ENCODE results near the gene GSE1.

The GSE1 gene

DNA sequence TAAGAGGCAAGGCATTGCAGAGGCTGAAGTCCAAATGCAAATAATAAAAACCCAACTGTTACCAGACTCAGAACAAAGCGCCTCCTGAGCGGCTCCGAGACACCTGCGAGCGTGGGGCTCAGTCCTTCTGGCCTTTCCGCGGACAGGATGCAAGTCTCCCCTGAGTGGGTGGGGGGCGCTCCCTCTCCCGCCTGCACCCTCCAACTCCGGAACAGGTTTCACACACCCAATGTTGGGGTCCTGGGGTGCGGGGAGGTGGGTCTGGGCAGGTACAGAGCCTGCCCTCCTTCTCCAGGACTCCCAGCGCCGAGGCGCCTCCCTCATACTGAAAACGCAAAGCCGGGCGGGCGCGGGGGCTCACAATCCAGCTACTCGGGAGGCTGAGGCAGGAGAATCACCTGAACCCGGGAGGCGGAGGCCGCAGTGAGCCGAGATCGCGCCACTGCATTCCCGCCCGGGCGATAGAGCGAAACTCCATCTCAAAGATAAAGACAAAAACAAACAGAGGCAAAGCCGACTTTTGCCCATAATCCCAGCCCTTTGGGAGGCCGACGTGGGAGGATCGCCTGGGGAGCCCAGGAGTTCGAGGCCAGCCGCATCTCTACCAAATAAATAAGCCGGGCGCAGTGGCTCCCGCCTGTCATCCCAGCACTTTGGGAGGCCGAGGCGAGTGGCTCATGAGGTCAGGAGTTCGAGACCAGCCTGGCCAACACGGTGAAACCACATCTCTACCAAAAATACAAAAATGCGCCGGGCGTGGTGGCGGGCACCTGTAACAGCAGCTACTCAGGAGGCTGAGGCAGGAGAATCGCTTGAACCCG, 74.7 kb downstream of the GSE1 start:
- TF ChIP-seq, protein P1, sequence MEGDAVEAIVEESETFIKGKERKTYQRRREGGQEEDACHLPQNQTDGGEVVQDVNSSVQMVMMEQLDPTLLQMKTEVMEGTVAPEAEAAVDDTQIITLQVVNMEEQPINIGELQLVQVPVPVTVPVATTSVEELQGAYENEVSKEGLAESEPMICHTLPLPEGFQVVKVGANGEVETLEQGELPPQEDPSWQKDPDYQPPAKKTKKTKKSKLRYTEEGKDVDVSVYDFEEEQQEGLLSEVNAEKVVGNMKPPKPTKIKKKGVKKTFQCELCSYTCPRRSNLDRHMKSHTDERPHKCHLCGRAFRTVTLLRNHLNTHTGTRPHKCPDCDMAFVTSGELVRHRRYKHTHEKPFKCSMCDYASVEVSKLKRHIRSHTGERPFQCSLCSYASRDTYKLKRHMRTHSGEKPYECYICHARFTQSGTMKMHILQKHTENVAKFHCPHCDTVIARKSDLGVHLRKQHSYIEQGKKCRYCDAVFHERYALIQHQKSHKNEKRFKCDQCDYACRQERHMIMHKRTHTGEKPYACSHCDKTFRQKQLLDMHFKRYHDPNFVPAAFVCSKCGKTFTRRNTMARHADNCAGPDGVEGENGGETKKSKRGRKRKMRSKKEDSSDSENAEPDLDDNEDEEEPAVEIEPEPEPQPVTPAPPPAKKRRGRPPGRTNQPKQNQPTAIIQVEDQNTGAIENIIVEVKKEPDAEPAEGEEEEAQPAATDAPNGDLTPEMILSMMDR (IDR thresholded peaks at IDR 0.05; ENCODE audit: control insufficient read depth, extremely low read depth, insufficient read depth): no peak
- peak overlapping the region; percentile 72 for H3K4me3 ChIP-seq (ENCODE audit: low read depth, low read length)
- DNase-seq (ENCODE audit: low read depth): no peak

- TF ChIP-seq, protein P1 (IDR thresholded peaks at IDR 0.05; ENCODE audit: control insufficient read depth, extremely low read depth, insufficient read depth): no peak
- peak within 1 kb of the TSS; percentile 72 for H3K4me3 ChIP-seq (ENCODE audit: low read depth, low read length)
- peak; percentile 54 for DNase-seq (ENCODE audit: low read depth)
Observed at GRCh38 chr16:85688586-85689284, 75.6 kb downstream of the GSE1 start, which contains the start of gene GINS2. TSS of gene GINS2 (minus strand) at chr16:85688954. CDS start at chr16:85688898, 56 bp downstream.

GRCh38 chr16:85689285-85689949, 76.3 kb downstream of the GSE1 start:
- TF ChIP-seq, protein P1 (IDR thresholded peaks at IDR 0.05; ENCODE audit: control insufficient read depth, extremely low read depth, insufficient read depth): no peak
- H3K4me3 ChIP-seq (ENCODE audit: low read depth, low read length): peak overlapping the region; percentile 41
- DNase-seq (ENCODE audit: low read depth): no peak

- TF ChIP-seq, protein P1 (IDR thresholded peaks at IDR 0.05; ENCODE audit: control insufficient read depth, extremely low read depth, insufficient read depth): no peak
- no peak for DNase-seq (ENCODE audit: low read depth)
- H3K4me3 ChIP-seq (ENCODE audit: low read depth, low read length): no peak overlapping the region
Observed at GRCh38 chr16:85689950-85690320, 76.8 kb downstream of the GSE1 start.

GRCh38 chr16:85690469-85691064, 77.4 kb downstream of the GSE1 start:
- TF ChIP-seq, protein P1 (IDR thresholded peaks at IDR 0.05; ENCODE audit: control insufficient read depth, extremely low read depth, insufficient read depth): no peak
- no peak overlapping the region for H3K4me3 ChIP-seq (ENCODE audit: low read depth, low read length)
- no peak for DNase-seq (ENCODE audit: low read depth)

GRCh38 chr16:85695196-85696128, 82.3 kb downstream of the GSE1 start:
- H3K4me3 ChIP-seq (ENCODE audit: low read depth, low read length): no peak overlapping the region
- TF ChIP-seq, protein P1 (IDR thresholded peaks at IDR 0.05; ENCODE audit: control insufficient read depth, extremely low read depth, insufficient read depth): no peak
- DNase-seq (ENCODE audit: low read depth): no peak

All from LNCaP clone FGC (cell line).